NCI-H524 (cell line): ENCODE measurements around the gene OR2C1.

Source experiments
- DNase-seq, 2 experiments: peaks; one replicate each; lab custom pipeline; 2025; lab: John Stamatoyannopoulos, UW

Gene OR2C1

DNA sequence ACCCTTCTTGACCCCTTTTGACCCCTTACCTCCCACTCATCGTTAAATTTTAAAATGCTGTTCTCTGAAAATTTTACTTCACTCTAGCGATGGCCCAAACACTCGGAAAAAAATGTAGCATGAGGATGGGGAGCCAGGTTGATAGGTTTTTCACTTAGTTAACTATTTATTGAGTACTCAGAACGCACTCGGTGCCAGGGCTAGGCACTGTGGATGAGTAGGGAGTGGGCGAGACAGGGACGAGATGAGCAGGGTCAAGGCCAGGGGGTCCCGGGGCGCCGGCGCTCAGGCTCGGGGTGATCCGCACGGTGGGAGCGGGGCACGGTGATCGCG lies 44.7 kb downstream of the OR2C1 start:
- no peak for DNase-seq

DNA sequence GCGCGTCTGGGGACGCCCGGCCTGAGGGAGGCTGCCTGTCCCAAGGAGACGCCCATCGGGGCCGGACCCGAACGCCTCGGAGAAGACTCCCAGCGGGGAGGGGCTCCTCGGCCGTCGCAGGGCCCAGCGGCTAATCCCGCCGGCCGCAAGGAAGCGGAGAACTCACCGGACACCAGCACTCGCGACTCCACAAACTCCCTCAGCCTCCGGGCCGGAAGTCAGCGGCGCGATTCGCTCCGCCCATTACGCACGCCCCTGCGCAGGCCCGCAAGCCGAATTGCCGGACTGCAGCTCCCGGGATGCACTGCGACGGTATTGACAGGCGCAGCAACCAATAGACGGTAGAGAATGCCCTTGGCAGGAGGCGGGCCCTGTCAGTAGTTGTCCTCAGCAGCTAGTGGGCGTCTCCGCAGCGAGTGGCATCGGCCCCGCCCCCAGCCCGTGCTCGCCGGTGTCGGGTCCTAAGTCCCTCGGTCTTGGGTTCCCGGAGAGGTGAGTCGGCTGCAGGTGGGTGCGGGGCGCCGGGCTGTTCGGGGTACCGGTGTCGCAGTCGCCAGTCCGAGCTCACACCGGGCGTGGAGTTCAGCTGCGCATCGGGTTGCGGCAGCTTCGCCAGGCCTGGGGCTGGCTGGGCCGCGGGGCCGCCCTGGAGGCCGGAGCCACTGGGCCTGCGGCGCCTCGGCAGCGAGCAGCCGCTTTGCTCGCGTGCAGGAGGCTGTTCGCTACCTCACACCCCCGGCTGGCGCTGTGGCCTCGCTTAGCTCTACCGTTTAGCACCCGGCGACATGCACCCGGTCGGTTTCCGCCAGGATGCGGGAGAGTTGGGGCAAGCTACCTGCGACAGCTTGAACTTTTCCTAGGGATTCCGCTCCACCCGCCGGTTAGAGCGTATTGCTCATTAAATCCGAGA lies 45.3 kb downstream of the OR2C1 start, which contains the start of the genes ZNF174 and ZSCAN32:
Gene ZNF174 (plus strand): TSS at position 437 of the 910 bp plus-strand sequence. CDS start 790 bp downstream, outside the sequence.
Gene ZSCAN32 (minus strand): TSS at position 226 of the 910 bp plus-strand sequence. CDS start 3,447 bp downstream, outside the sequence.
- peak; percentile 98 to 100 for DNase-seq

DNA sequence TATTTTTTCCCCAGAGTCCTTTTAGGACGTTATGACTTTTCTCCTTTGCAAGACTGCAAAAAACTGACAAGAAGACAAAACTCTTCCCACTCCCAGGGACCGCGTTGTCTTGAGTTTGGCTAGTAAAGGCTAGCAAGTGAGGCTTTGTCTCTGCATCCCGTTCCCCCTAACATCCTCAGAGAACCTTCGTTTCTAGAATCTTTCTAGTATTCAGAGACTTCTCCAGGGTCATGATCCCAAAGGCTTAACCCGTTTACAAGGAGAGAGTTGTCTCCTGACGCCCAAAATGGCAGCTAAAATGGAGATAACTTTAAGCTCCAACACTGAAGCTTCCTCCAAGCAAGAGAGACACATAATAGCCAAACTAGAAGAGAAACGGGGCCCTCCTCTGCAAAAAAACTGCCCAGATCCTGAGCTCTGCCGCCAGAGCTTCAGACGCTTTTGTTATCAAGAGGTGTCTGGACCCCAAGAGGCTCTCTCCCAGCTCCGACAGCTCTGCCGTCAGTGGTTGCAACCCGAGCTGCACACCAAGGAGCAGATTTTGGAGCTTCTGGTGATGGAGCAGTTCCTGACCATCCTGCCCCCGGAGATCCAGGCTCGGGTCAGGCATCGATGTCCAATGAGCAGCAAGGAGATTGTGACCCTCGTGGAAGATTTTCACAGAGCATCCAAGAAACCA lies 46.2 kb downstream of the OR2C1 start:
- DNase-seq: no peak
